Suprapubic skin (tissue), 4 donors: ENCODE measurements around the gene VPS26A.

Source experiments
- POLR2A ChIP-seq, 2 donors: fragments of 450-650 bp; IDR thresholded peaks; one replicate each; pipeline ENCODE4 v1.6.1; 2017; ENCODE audit warnings: antibody characterized with exemption in 2 of 2, mild to moderate bottlenecking in 2 of 2, moderate library complexity in 2 of 2
- POLR2AphosphoS5 ChIP-seq, 3 donors: sonication (generic); formaldehyde crosslinking; IDR thresholded peaks; one replicate each; pipeline ENCODE4 v1.6.1; 2017; ENCODE audit warnings: antibody characterized with exemption in 3 of 3
- TF ChIP-seq, protein P1 (sequence below), 2 donors: fragments of 200-600 bp in 1 of 2; fragments of 450-650 bp in 1 of 2; sonication (generic) in 1 of 2; IDR thresholded peaks; one replicate each; pipeline ENCODE4 v1.5.1; 2016 to 2019; ENCODE audit warnings: antibody characterized with exemption in 2 of 2, mild to moderate bottlenecking in 1 of 2, moderate library complexity in 1 of 2

DNA sequence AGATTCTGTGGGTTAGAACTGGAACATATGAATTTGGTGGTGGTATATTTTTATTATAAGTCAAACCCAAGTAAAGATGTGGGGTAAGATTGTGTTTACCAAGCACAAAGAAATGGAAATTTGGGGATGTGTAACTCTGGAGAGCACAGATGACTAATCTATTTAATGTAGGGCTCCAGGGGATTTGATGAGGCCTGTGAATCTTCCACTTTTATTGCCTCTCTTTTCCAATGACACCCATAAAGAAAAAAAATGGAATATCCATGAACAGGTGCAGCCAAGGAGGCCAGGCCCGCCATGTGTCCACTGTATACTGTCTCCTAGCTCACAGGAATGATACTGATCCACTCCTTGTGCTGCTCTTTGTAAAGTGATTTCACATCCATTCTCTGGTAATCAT, 33.3 kb upstream of the VPS26A start:
- TF ChIP-seq, protein P1, sequence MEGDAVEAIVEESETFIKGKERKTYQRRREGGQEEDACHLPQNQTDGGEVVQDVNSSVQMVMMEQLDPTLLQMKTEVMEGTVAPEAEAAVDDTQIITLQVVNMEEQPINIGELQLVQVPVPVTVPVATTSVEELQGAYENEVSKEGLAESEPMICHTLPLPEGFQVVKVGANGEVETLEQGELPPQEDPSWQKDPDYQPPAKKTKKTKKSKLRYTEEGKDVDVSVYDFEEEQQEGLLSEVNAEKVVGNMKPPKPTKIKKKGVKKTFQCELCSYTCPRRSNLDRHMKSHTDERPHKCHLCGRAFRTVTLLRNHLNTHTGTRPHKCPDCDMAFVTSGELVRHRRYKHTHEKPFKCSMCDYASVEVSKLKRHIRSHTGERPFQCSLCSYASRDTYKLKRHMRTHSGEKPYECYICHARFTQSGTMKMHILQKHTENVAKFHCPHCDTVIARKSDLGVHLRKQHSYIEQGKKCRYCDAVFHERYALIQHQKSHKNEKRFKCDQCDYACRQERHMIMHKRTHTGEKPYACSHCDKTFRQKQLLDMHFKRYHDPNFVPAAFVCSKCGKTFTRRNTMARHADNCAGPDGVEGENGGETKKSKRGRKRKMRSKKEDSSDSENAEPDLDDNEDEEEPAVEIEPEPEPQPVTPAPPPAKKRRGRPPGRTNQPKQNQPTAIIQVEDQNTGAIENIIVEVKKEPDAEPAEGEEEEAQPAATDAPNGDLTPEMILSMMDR (IDR thresholded peaks at IDR 0.05): no peak
- no peak for TF ChIP-seq POLR2A (IDR thresholded peaks at IDR 0.05)
- TF ChIP-seq POLR2AphosphoS5 (IDR thresholded peaks at IDR 0.05): no peak
